GM19324 (cell line): ENCODE measurements around the gene OR4D1.
"Not testable (repeated sequence)": the region's sequence is repeated elsewhere in the genome, so short reads cannot be mapped to it uniquely, and the experiment has no call there.

ENCODE experiments used
- ATAC-seq: cut with Tn5 transposase; IDR thresholded peaks from one replicate; pipeline ENCODE4 v1.9.1; 2021; ENCODE audit warnings: mild to moderate bottlenecking, moderate library complexity; ENCODE audit not compliant: unreplicated experiment, low FRiP score

OR4D1 gene

GRCh38 chr17:58147930-58148434, at the start of gene OR4D1:
TSS of gene OR4D1 (plus strand) at chr17:58148384. CDS start at chr17:58155154, 6,770 bp downstream.
- ATAC-seq: no peak

GRCh38 chr17:58100506-58100905, 47.7 kb upstream of the OR4D1 start:
- ATAC-seq: no peak

- not testable (repeated sequence) for ATAC-seq
Measured at GRCh38 chr17:58101898-58102297, 46.3 kb upstream of the OR4D1 start.

GRCh38 chr17:58105093-58105492, 43.1 kb upstream of the OR4D1 start:
- ATAC-seq: no peak

GRCh38 chr17:58107306-58107705, 40.9 kb upstream of the OR4D1 start:
- ATAC-seq: no peak

GRCh38 chr17:58109197-58109596, 39.0 kb upstream of the OR4D1 start:
- no peak for ATAC-seq

- ATAC-seq: no peak
Measured at GRCh38 chr17:58110012-58110411, 38.2 kb upstream of the OR4D1 start.

GRCh38 chr17:58111676-58112075, 36.5 kb upstream of the OR4D1 start:
- no peak for ATAC-seq

- ATAC-seq: no peak
Measured at GRCh38 chr17:58112970-58113631, 35.1 kb upstream of the OR4D1 start.

- ATAC-seq: no peak
Measured at GRCh38 chr17:58113947-58114346, 34.2 kb upstream of the OR4D1 start.

- ATAC-seq: no peak
Measured at GRCh38 chr17:58117382-58117781, 30.8 kb upstream of the OR4D1 start.

GRCh38 chr17:58119491-58119890, 28.7 kb upstream of the OR4D1 start:
- no peak for ATAC-seq

GRCh38 chr17:58120195-58120822, 27.9 kb upstream of the OR4D1 start:
- ATAC-seq: no peak

GRCh38 chr17:58121925-58122324, 26.3 kb upstream of the OR4D1 start:
- no peak for ATAC-seq

- ATAC-seq: no peak
Measured at GRCh38 chr17:58127846-58128245, 20.3 kb upstream of the OR4D1 start.

- not testable (repeated sequence) for ATAC-seq
Measured at GRCh38 chr17:58132697-58133096, 15.5 kb upstream of the OR4D1 start.

GRCh38 chr17:58136669-58137279, 11.4 kb upstream of the OR4D1 start:
- no peak for ATAC-seq

GRCh38 chr17:58141505-58141904, 6.7 kb upstream of the OR4D1 start:
- no peak for ATAC-seq

GRCh38 chr17:58143335-58143734, 4.8 kb upstream of the OR4D1 start:
- not testable (repeated sequence) for ATAC-seq

GRCh38 chr17:58144801-58145200, 3.4 kb upstream of the OR4D1 start:
- no peak for ATAC-seq

- no peak for ATAC-seq
Measured at GRCh38 chr17:58148609-58149008, 425 bp downstream of the OR4D1 start.

GRCh38 chr17:58150394-58150793, 2.2 kb downstream of the OR4D1 start:
- no peak for ATAC-seq
